Right renal cortex interstitium (tissue), 3 donors: ENCODE measurements around the gene DPP9. TPM values are rescaled to one million over a fixed set of nuclear protein-coding genes. Genes with fewer than 3 reads are reported as not detected.

ENCODE experiments used
- DNase-seq, 3 donors: peaks; one replicate each; pipeline ENCODE4 v3.0.0-alpha.2; 2013; ENCODE audit warnings: low read depth in 3 of 3, low spot score in 2 of 3
- polyA plus RNA-seq, 3 donors: library from polyadenylated mRNA; unstranded; fragments of 120-200 nt; gene quantifications; one replicate each; pipeline ENCODE4 v1.2.1, GENCODE V29; 2013; ENCODE audit not compliant: insufficient read length in 3 of 3

Gene DPP9
- polyA plus RNA-seq, 3 donors = 17.4 to 20.4 (median 18.7) TPM

GRCh38 chr19:4638317-4638716 lies 85.3 kb downstream of the DPP9 start:
- no peak for DNase-seq

- DNase-seq = no peak
These were observed 86.9 kb downstream of the DPP9 start for GRCh38 chr19:4636761-4637160.

GRCh38 chr19:4636151-4636717 lies 87.4 kb downstream of the DPP9 start:
- no peak for DNase-seq

GRCh38 chr19:4635754-4636116 lies 87.9 kb downstream of the DPP9 start:
- DNase-seq = no peak

DNA sequence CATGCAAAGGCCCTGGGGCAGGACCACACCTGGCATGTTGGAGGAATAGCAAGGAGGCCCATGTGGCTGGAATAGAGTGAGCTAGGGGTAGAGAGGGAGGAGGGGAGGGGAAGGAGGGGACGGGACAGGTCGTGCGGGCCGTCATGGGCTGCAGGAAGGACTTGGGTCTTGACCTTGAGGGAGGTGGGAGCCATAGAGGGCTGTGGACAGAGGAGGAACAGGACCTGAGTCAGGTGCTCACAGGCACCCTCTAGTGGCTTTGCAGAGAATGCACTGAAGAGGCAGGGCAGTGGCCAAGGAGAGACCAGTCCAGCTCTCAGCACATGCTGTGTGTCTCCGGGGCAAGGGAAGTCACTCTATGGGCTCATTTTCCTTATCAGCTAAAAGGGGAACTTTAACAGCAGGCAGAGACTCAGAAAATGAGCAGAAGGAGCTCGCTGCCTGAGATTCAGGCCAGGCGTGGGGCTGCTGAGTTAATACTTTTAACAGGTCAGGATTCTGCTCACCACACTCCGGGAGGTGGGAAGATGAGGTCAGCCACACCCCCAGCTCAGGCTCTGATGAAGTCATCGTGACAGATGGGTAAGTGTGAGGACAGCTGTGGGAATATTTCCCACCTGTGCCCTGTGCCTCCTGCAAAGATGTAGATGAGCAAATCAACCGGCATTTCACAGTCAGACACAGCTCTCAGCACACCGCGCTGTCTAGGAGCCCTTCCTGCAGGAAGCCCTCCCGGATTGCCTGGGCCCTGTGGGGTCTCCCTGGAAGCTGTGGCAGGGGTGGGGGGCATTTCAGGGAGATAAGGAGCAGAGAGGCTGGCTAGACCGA lies 90.3 kb downstream of the DPP9 start:
- DNase-seq = no peak

Other genes with a start within 250 kb of the DPP9 start
- under 1 TPM; 0.37 to 0.59 (median 0.57) TPM for gene PLIN4, start 205.4 kb downstream of the DPP9 start, polyA plus RNA-seq
- gene PLIN5, start 188.6 kb downstream of the DPP9 start, polyA plus RNA-seq = 1 to 10 TPM; 2.3 to 3.2 (median 2.3) TPM
- under 1 TPM; 0.44 to 0.65 (median 0.57) TPM for gene LRG1, start 183.8 kb downstream of the DPP9 start, polyA plus RNA-seq
- 1 to 10 TPM; 1.7 to 2.7 (median 2.2) TPM for gene SEMA6B, start 164.2 kb downstream of the DPP9 start, polyA plus RNA-seq
- gene TNFAIP8L1, start 84.3 kb downstream of the DPP9 start, polyA plus RNA-seq = 10 to 100 TPM; 11.4 to 15.2 (median 12.5) TPM
- gene MYDGF, start 53.5 kb downstream of the DPP9 start, polyA plus RNA-seq = 10 to 100 TPM; 64.0 to 72.1 (median 71.4) TPM
- 1 to 10 TPM; 1.4 to 1.8 (median 1.6) TPM for gene FEM1A, start 67.9 kb upstream of the DPP9 start, polyA plus RNA-seq
- 1 to 10 TPM; 4.3 to 5.4 (median 4.6) TPM for gene TICAM1, start 107.9 kb upstream of the DPP9 start, polyA plus RNA-seq
- 10 to 100 TPM; 35.4 to 43.7 (median 38.4) TPM for gene PLIN3, start 143.8 kb upstream of the DPP9 start, polyA plus RNA-seq
- not detected for gene ARRDC5, start 179.1 kb upstream of the DPP9 start, polyA plus RNA-seq
- 10 to 100 TPM; 29.4 to 30.6 (median 29.9) TPM for gene UHRF1, start 185.7 kb upstream of the DPP9 start, polyA plus RNA-seq
- 10 to 100 TPM; 17.9 to 18.3 (median 18.2) TPM for gene KDM4B, start 245.3 kb upstream of the DPP9 start, polyA plus RNA-seq